H1 (cell line): Measurements from ENCODE around the gene CEP135. TPM values are rescaled to one million over a fixed set of nuclear protein-coding genes. Genes with fewer than 3 reads are reported as not detected.

Experiments
- CTCF ChIA-PET: fragments of 300-600 bp; sonication (Branson Sonifier 250); formaldehyde crosslinking; loops from one replicate; lab custom pipeline; 2021; ENCODE audit not compliant: partially characterized antibody; lab: Charles Lee
- POLR2A ChIA-PET: fragments of 300-600 bp; sonication (Branson Sonifier 250); formaldehyde crosslinking; loops from one replicate; lab custom pipeline; 2021; ENCODE audit warnings: inconsistent platforms; ENCODE audit not compliant: partially characterized antibody; lab: Charles Lee
- DNase-seq, 2 experiments: peaks; one replicate each; pipeline versions ENCODE4 v3.0.0 to v3.0.0-alpha.2; 2010 to 2022; ENCODE audit warnings: low spot score in 2 of 2, low read depth in 1 of 2, mixed read lengths in 1 of 2
- FAIRE-seq: peaks from 2 replicates; lab custom pipeline; 2011; peaks lifted over from hg19 to GRCh38; lab: Jason Lieb, UNC
- H2AFZ ChIP-seq: 2 replicates; pipeline ENCODE4 v1.8.1; 2012; ENCODE audit warnings: low read length, inconsistent platforms
- H2AK5ac ChIP-seq: 2 replicates; pipeline ENCODE4 v1.6.1; 2013; ENCODE audit warnings: low read depth, low read length
- H2BK120ac ChIP-seq: replicated peaks from 2 replicates; pipeline ENCODE3; 2013; ENCODE audit warnings: low read depth, low read length, inconsistent platforms
- H2BK12ac ChIP-seq: 2 replicates; pipeline ENCODE4 v1.6.1; 2013; ENCODE audit warnings: low read depth, low read length
- H2BK15ac ChIP-seq: 2 replicates; pipeline ENCODE4 v1.6.1; 2013; ENCODE audit warnings: low read length
- H2BK20ac ChIP-seq: 2 replicates; pipeline ENCODE4 v1.6.1; 2013; ENCODE audit warnings: low read length
- H2BK5ac ChIP-seq: 2 replicates; pipeline ENCODE4 v1.6.1; 2013; ENCODE audit warnings: low read depth, low read length
- H3K14ac ChIP-seq: 2 replicates; pipeline ENCODE4 v1.6.1; 2013; ENCODE audit warnings: inconsistent platforms; ENCODE audit not compliant: insufficient read length
- H3K18ac ChIP-seq: 2 replicates; pipeline ENCODE4 v1.6.1; 2013; ENCODE audit warnings: low read length; ENCODE audit errors: extremely low read depth
- H3K23ac ChIP-seq: 2 replicates; pipeline ENCODE4 v1.6.1; 2013; ENCODE audit warnings: inconsistent platforms; ENCODE audit not compliant: insufficient read length
- H3K23me2 ChIP-seq: 2 replicates; pipeline ENCODE4 v1.6.1; 2013; ENCODE audit warnings: low read depth, low read length
- H3K27ac ChIP-seq: 2 replicates; pipeline ENCODE4 v1.6.1; 2011; ENCODE audit warnings: low read depth, low read length, inconsistent platforms
- H3K27me3 ChIP-seq, 4 experiments: replicated peaks in 1 of 4; 1 replicate in 1 of 4; 2 replicates in 3 of 4; pipeline versions ENCODE4 v1.6.1 to v1.8.1; 2011 to 2013; ENCODE audit warnings: low read length in 3 of 4, mild to moderate bottlenecking in 3 of 4, inconsistent platforms in 2 of 4, mixed read lengths in 2 of 4, moderate library complexity in 1 of 4; ENCODE audit not compliant: control insufficient read depth in 3 of 4, insufficient read depth in 3 of 4; ENCODE audit errors: extremely low read depth in 1 of 4
- H3K36me3 ChIP-seq, 4 experiments: 2 replicates each; pipeline versions ENCODE4 v1.6.1 to v1.8.1; 2011 to 2013; ENCODE audit warnings: mild to moderate bottlenecking in 4 of 4, low read length in 3 of 4, moderate library complexity in 2 of 4, control low read depth in 1 of 4, inconsistent platforms in 1 of 4; ENCODE audit not compliant: insufficient read depth in 4 of 4, control insufficient read depth in 2 of 4
- H3K4ac ChIP-seq: replicated peaks from 2 replicates; pipeline ENCODE3; 2013; ENCODE audit warnings: low read length, low read depth, mixed read lengths, inconsistent platforms; ENCODE audit not compliant: insufficient read length
- H3K4me1 ChIP-seq, 4 experiments: replicated peaks in 1 of 4; 1 replicate in 1 of 4; 2 replicates in 3 of 4; pipeline versions ENCODE4 v1.6.1 to v1.8.1; 2011 to 2013; ENCODE audit warnings: low read length in 3 of 4, inconsistent platforms in 2 of 4, mixed read lengths in 1 of 4; ENCODE audit not compliant: insufficient read depth in 4 of 4, control insufficient read depth in 3 of 4
- H3K4me2 ChIP-seq, 2 experiments: 2 replicates each; pipeline versions ENCODE4 v1.6.1 to v1.8.1; 2011 to 2013; ENCODE audit warnings: low read depth in 2 of 2, low read length in 2 of 2, control low read depth in 1 of 2, inconsistent platforms in 1 of 2, mild to moderate bottlenecking in 1 of 2; ENCODE audit not compliant: insufficient read depth in 1 of 2
- H3K4me3 ChIP-seq, 4 experiments: fragments of 200-600, 300-600 bp in 1 of 4; sonication (generic), shearing (Covaris generic), sonication (Bioruptor Twin) in 1 of 4; 2 replicates each; pipeline versions ENCODE4 v1.5.1 to v1.8.1; 2011 to 2016; ENCODE audit warnings: low read length in 4 of 4, low read depth in 3 of 4, control low read depth in 2 of 4, inconsistent platforms in 2 of 4, mild to moderate bottlenecking in 2 of 4, mixed read lengths in 1 of 4, moderate library complexity in 1 of 4; ENCODE audit not compliant: insufficient read depth in 2 of 4; ENCODE audit errors: extremely low read depth in 1 of 4
- H3K56ac ChIP-seq: replicated peaks from 2 replicates; pipeline ENCODE3; 2013; ENCODE audit warnings: low read depth, mild to moderate bottlenecking, mixed read lengths, low read length, inconsistent platforms; ENCODE audit not compliant: insufficient read length
- H3K79me1 ChIP-seq: 2 replicates; pipeline ENCODE4 v1.6.1; 2013; ENCODE audit warnings: low read depth, low read length, control low read depth
- H3K79me2 ChIP-seq, 2 experiments: 2 replicates each; pipeline versions ENCODE4 v1.6.1 to v1.8.1; 2012 to 2013; ENCODE audit warnings: low read length in 2 of 2, mild to moderate bottlenecking in 2 of 2, inconsistent platforms in 1 of 2; ENCODE audit not compliant: insufficient read depth in 2 of 2, control insufficient read depth in 1 of 2
- H3K9ac ChIP-seq, 4 experiments: replicated peaks in 1 of 4; 1 replicate in 1 of 4; 2 replicates in 3 of 4; pipeline versions ENCODE4 v1.6.1 to v1.8.1; 2011 to 2013; ENCODE audit warnings: low read depth in 3 of 4, low read length in 3 of 4, control low read depth in 2 of 4, mild to moderate bottlenecking in 2 of 4, moderate library complexity in 2 of 4, inconsistent platforms in 1 of 4; ENCODE audit errors: extremely low read depth in 1 of 4
- H3K9me3 ChIP-seq, 2 experiments: 2 replicates each; pipeline versions ENCODE4 v1.6.1 to v1.8.1; 2012 to 2013; ENCODE audit warnings: mild to moderate bottlenecking in 2 of 2, moderate library complexity in 2 of 2, control low read depth in 1 of 2, inconsistent platforms in 1 of 2, low read depth in 1 of 2, low read length in 1 of 2, mixed read lengths in 1 of 2; ENCODE audit not compliant: insufficient read depth in 2 of 2
- H4K20me1 ChIP-seq, 2 experiments: replicated peaks in 1 of 2; 2 replicates each; pipeline versions ENCODE3 to v1.8.1; 2011 to 2013; ENCODE audit warnings: inconsistent platforms in 2 of 2, low read length in 2 of 2, mild to moderate bottlenecking in 1 of 2; ENCODE audit not compliant: insufficient read depth in 2 of 2, control insufficient read depth in 1 of 2
- H4K5ac ChIP-seq: 2 replicates; pipeline ENCODE4 v1.6.1; 2013; ENCODE audit warnings: low read length, low read depth, mixed read lengths, inconsistent platforms; ENCODE audit not compliant: insufficient read length
- H4K8ac ChIP-seq: 2 replicates; pipeline ENCODE4 v1.8.0; 2013; ENCODE audit warnings: mild to moderate bottlenecking, moderate library complexity, low read length, inconsistent platforms; ENCODE audit not compliant: insufficient read depth; ENCODE audit errors: extremely low read depth
- H4K91ac ChIP-seq: replicated peaks from 2 replicates; pipeline ENCODE3; 2013; ENCODE audit warnings: low read length, mixed read lengths, inconsistent platforms; ENCODE audit not compliant: insufficient read length
- ASH2L ChIP-seq: fragments of 200-600, 300-600 bp; sonication (generic); IDR thresholded peaks from one replicate; pipeline ENCODE4 v1.7.1; 2017; ENCODE audit warnings: low read length
- ATF2 ChIP-seq: IDR thresholded peaks from 2 replicates; pipeline ENCODE4 v1.6.1; 2012; ENCODE audit warnings: low read length, inconsistent platforms
- CBX5 ChIP-seq: fragments of 300-800, 300-1000 bp; sonication (generic); IDR thresholded peaks from 2 replicates; pipeline ENCODE4 v1.7.1; 2016; ENCODE audit warnings: antibody characterized with exemption, low read length, low read depth
- CEBPB ChIP-seq: IDR thresholded peaks from 2 replicates; pipeline ENCODE4 v1.6.1; 2012; ENCODE audit warnings: low read depth, low read length
- KDM1A ChIP-seq: fragments of 200-600, 300-600 bp; sonication (generic); IDR thresholded peaks from 2 replicates; pipeline ENCODE4 v1.7.1; 2016; ENCODE audit warnings: mild to moderate bottlenecking, low read length, borderline replicate concordance
- NANOG ChIP-seq: IDR thresholded peaks from 2 replicates; pipeline ENCODE4 v1.6.1; 2011; ENCODE audit warnings: low read length, low read depth, mild to moderate bottlenecking, inconsistent platforms; ENCODE audit not compliant: insufficient read depth, poor library complexity, severe bottlenecking
- NRF1 ChIP-seq: IDR thresholded peaks from 2 replicates; pipeline ENCODE4 v1.6.1; 2011; ENCODE audit warnings: mild to moderate bottlenecking, low read depth, low read length, improper control_type of control experiment
- PHF8 ChIP-seq: fragments of 200-600 bp; sonication (generic); conservative IDR thresholded peaks from 2 replicates; pipeline ENCODE4 v1.7.1; 2012; ENCODE audit warnings: low read depth, mild to moderate bottlenecking, inconsistent platforms, low read length, moderate library complexity
- SAP30 ChIP-seq: fragments of 300-600 bp; sonication (generic); IDR thresholded peaks from 2 replicates; pipeline ENCODE4 v1.7.1; 2012; ENCODE audit warnings: low read length, moderate library complexity, mild to moderate bottlenecking, inconsistent platforms; ENCODE audit not compliant: insufficient read depth, insufficient replicate concordance
- SP1 ChIP-seq: IDR thresholded peaks from 2 replicates; pipeline ENCODE4 v1.6.1; 2011; ENCODE audit warnings: low read depth, low read length
- SP4 ChIP-seq: IDR thresholded peaks from 2 replicates; pipeline ENCODE4 v1.6.1; 2012; ENCODE audit warnings: low read length, inconsistent platforms
- SUZ12 ChIP-seq: fragments of 200-600 bp; sonication (generic); IDR thresholded peaks from 2 replicates; pipeline ENCODE4 v1.6.1; 2012; ENCODE audit warnings: mild to moderate bottlenecking, inconsistent platforms, low read length, moderate library complexity, mixed read lengths
- TAF1 ChIP-seq: IDR thresholded peaks from 2 replicates; pipeline ENCODE4 v1.6.1; 2011; ENCODE audit warnings: mild to moderate bottlenecking, low read depth, low read length
- TAF7 ChIP-seq: optimal IDR thresholded peaks from 2 replicates; pipeline ENCODE3; 2011; ENCODE audit warnings: low read depth, mild to moderate bottlenecking, inconsistent platforms, low read length, moderate library complexity, borderline replicate concordance
- TCF12 ChIP-seq: IDR thresholded peaks from 2 replicates; pipeline ENCODE4 v1.6.1; 2011; ENCODE audit warnings: low read depth, mild to moderate bottlenecking, low read length
- polyA plus RNA-seq, 7 experiments: library from polyadenylated mRNA; depleted of rRNA in 3 of 7; stranded (reverse) in 5 of 7; unstranded in 2 of 7; fragments of >200 nt in 5 of 7; fragments of 200-250 nt in 2 of 7; gene quantifications; 1 replicate in 5 of 7; 2 replicates in 1 of 7; 4 replicates in 1 of 7; pipeline versions ENCODE4 v1.2.1 to v1.2.3, GENCODE V29; 2011 to 2013; ENCODE audit warnings: missing spikeins in 2 of 7, mixed read lengths in 2 of 7
- total RNA-seq: library from RNA; stranded (reverse); fragmentation: NEBNext Ultra II Directional; extraction: Animal tissue kit (Norgen Biotek cat#: 25700); gene quantifications from 2 replicates; pipeline ENCODE4 v1.2.1, GENCODE V29; 2021

Gene CEP135
- total and polyA plus RNA-seq, 2 of the 8 experiments (the other 6 are each of a cell fraction or from before 2014, with no cell fraction given): 2.7 to 14.5 TPM

GRCh38 chr4:55959655-55960054 is 10.9 kb downstream of the CEP135 start:
- Histone ChIP-seq H2BK120ac (no peak overlapping the region), H3K4me2 (no peak overlapping the region), H3K14ac (no peak overlapping the region), H2AK5ac (no peak overlapping the region), H4K20me1 (no peaks in the 10 kb centered on the region), H4K8ac (no peak overlapping the region), H2AFZ (no peak overlapping the region), H3K9ac (no peak overlapping the region), H2BK12ac (no peak overlapping the region), H3K4me1 (no peaks in the 10 kb centered on the region), H4K91ac (no peak overlapping the region), H3K56ac (no peak overlapping the region), H3K18ac (no peak overlapping the region), H2BK5ac (no peak overlapping the region), H3K36me3 (peaks cover 0 to 27% (median 5%) of the 10 kb centered on the region in 4 experiments; a peak in 6 of 8 replicates), H3K79me2 (no peaks in the 10 kb centered on the region), H3K4me3 (no peak overlapping the region), H3K23me2 (no peaks in the 10 kb centered on the region), H3K4ac (no peak overlapping the region), H2BK20ac (no peak overlapping the region), H3K27me3 (no peaks in the 10 kb centered on the region), H3K27ac (no peak overlapping the region), H2BK15ac (no peak overlapping the region), H3K79me1 (no peaks in the 10 kb centered on the region), H4K5ac (no peak overlapping the region), H3K23ac (no peak overlapping the region), H3K9me3 (no peaks in the 10 kb centered on the region)
- TF ChIP-seq TCF12 (no peak), SAP30 (no peak), PHF8 (no peak), NANOG (no peak), NRF1 (no peak), TAF7 (no peak), ASH2L (no peak), TAF1 (no peak), CEBPB (no peak), SP4 (no peak), SP1 (no peak), SUZ12 (no peak), CBX5 (no peak), ATF2 (no peak), KDM1A (no peak)
- DNase-seq (no peak), FAIRE-seq (no peak)
- POLR2A ChIA-PET: no interaction called here
- CTCF ChIA-PET: interaction anchor here (1.0 to 1.6 kb wide), 2 partner anchors 11 to 14 kb away, joined by 4 to 5 read pairs; partner anchors contain the start of gene CEP135
